Sigmoid colon (tissue), 4 donors: ENCODE results near the gene PAX5.

Experiments used
- EP300 ChIP-seq, 4 donors: sonication (generic); formaldehyde crosslinking; IDR thresholded peaks; one replicate each; pipeline ENCODE4 v1.6.1; 2017; ENCODE audit warnings: antibody characterized with exemption in 4 of 4
- POLR2A ChIP-seq, 2 donors: fragments of 450-650 bp; IDR thresholded peaks; one replicate each; pipeline ENCODE4 v1.6.1; 2016; ENCODE audit warnings: antibody characterized with exemption in 2 of 2, mild to moderate bottlenecking in 2 of 2, moderate library complexity in 2 of 2
- TF ChIP-seq, protein P1 (sequence below), 4 experiments: fragments of 450-650 bp in 3 of 4; fragments of 200-600 bp in 1 of 4; IDR thresholded peaks; one replicate each; pipeline ENCODE4 v1.5.1; 2016 to 2019; ENCODE audit warnings: antibody characterized with exemption in 4 of 4, mild to moderate bottlenecking in 3 of 4, moderate library complexity in 2 of 4

DNA sequence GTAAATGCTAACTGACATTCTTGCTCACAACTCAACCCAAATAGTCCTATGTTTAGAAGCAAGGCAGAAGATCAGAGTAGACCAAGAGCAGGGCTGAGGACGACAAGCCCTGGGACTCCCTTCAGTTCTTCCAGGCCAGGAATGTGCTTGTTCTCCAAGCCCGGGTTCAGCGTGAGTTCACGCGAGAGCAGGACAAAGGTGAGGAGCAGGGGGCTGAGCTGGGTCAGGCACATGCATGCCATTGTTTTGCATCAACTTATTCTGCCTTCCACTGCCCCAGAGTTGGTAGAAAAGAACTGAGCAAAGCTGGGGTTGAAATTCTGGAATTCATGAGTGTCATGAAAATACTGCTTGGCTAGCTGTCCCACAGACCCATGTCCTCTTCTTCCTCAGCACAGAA is 206.5 kb downstream of the PAX5 start:
- TF ChIP-seq POLR2A (IDR thresholded peaks at IDR 0.05) (no peak), EP300 (IDR thresholded peaks at IDR 0.05) (no peak)
- TF ChIP-seq, protein P1, sequence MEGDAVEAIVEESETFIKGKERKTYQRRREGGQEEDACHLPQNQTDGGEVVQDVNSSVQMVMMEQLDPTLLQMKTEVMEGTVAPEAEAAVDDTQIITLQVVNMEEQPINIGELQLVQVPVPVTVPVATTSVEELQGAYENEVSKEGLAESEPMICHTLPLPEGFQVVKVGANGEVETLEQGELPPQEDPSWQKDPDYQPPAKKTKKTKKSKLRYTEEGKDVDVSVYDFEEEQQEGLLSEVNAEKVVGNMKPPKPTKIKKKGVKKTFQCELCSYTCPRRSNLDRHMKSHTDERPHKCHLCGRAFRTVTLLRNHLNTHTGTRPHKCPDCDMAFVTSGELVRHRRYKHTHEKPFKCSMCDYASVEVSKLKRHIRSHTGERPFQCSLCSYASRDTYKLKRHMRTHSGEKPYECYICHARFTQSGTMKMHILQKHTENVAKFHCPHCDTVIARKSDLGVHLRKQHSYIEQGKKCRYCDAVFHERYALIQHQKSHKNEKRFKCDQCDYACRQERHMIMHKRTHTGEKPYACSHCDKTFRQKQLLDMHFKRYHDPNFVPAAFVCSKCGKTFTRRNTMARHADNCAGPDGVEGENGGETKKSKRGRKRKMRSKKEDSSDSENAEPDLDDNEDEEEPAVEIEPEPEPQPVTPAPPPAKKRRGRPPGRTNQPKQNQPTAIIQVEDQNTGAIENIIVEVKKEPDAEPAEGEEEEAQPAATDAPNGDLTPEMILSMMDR (IDR thresholded peaks at IDR 0.05), result no peak
